NCI-H2107 treated with DMSO at 0.1 percent for 48 hours (cell line): ENCODE results near the gene TBC1D8.
"Not testable (repeated sequence)": the region's sequence is repeated elsewhere in the genome, so short reads cannot be mapped to it uniquely, and the experiment has no call there.

Experiments used
- DNase-seq: peaks from one replicate; lab custom pipeline; 2025; ENCODE audit not compliant: unreplicated experiment; lab: John Stamatoyannopoulos, UW

Gene TBC1D8

DNA sequence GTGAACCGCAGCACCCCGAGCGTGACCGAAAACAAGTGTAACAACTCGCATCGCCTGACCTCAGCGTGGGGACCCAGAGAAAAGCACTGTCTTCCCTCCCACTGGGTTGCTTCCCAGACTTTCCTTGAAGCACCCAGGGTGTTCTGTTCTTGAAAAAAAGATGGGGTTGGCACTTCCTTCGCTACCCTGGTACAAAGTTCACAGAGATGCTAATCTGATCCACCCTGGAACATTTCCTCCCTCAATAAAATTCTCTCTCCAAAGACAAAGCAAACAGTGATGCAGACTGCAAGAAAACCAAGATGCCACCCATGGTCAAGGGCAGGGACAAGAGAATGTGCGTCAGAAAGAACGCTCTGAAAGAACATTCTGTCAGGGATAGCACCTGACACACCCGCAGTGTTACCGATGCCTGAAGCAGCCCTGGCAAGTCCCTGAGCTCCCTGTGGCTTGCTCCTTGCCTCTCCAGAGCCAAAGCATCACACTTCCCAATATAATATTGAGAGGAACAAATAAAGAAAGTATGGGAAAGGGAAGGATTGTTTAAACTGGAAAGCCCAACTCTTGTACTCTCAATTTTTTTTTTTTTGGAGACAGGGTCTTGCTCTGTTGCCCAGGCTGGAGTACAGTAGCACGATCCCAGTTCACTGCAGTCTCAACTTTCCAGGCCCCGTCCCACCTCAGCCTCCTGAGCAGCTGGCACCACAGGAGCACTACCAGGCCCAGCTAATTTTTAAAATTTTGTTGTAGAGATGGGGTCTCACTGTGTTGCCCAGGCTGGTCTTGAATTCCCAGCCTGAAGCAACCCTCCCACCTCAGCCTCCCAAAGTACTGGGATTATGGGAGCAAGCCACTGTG, 70.7 kb downstream of the TBC1D8 start:
- no peak for DNase-seq

DNA sequence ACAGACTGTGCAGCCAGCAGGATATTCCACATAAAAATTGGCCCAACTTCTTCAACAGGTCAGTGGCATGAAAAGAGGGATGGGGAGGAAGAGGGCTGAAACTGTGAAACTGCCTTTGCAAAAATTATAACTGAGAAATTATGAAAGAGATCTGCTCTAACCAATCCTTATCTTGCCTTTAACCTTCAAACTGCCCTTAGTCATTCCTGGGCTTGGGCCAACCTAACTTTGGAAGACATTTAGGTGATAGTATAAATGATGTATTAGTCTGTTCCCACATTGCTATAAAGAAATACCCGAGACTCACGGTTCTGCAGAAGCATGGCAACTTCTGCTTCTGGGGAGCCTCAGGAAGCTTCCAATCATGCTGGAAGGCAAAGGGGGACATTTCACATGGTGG, 74.6 kb downstream of the TBC1D8 start:
- no peak for DNase-seq

DNA sequence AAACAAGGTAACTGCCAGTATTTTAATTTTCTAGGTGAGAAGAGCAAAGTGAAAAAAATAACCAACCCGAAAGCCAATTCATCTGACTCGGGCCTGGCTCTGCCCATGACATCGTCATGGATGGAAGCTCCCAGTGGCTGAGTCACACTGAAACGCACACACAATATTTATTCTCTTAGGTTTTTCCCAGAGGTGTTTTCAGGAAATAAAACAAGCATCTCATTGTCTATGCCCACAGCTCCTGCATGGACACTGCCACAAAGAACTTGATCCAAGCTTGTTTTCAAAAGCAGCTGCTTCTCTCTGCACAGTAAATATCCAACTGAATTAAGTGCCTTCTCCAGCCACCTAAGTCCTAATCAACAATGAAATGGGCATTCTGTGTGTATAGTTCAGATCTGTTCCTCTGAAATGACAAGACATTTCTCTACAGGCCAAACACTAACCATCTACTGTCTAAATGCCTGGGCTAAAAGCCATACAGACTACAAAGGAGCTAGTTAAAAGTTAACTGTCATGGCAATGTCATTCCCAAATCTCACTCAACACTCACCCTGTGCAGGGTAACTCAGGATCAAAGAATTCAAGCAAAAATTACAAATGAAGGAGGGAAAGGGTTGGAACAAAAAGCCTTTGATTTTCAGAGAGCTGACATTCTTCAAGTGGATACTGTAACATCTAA, 86.2 kb downstream of the TBC1D8 start:
- DNase-seq: peak; percentile 65

DNA sequence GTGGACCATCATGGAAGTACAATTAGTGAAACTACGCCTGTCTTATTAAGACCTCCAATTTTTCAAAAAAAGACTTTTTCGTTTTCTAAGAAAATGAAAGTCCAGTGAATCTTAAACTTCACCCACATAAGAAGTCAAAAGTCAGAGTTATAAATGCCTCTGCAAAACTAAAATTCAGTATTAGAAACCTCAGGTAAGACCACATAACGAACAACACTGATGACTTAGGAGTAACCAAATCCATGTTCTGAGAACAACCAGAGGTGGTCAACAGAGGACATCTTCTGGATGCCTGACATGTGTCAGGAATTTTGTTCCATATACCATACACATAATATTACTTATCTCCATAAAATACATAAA, 86.7 kb downstream of the TBC1D8 start:
- DNase-seq: no peak

DNA sequence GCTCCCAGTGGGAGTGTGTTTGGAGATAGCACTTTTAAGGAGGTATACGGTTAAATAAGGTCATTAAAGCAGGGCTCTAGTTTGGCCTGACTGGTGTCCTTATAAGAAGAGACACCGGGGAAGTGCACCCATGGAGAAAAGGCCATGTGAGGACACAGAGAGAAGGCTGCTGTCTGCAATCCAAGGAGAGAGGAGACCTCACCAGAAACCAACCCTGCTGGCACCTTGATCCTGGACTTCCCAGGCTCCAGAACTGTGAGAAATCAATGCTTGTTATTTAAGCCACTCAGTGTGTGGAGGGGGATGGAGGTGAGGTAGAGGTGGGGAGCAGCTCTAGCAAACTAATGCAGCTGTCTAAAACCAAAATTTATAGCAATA, 87.1 kb downstream of the TBC1D8 start:
- no peak for DNase-seq

DNA sequence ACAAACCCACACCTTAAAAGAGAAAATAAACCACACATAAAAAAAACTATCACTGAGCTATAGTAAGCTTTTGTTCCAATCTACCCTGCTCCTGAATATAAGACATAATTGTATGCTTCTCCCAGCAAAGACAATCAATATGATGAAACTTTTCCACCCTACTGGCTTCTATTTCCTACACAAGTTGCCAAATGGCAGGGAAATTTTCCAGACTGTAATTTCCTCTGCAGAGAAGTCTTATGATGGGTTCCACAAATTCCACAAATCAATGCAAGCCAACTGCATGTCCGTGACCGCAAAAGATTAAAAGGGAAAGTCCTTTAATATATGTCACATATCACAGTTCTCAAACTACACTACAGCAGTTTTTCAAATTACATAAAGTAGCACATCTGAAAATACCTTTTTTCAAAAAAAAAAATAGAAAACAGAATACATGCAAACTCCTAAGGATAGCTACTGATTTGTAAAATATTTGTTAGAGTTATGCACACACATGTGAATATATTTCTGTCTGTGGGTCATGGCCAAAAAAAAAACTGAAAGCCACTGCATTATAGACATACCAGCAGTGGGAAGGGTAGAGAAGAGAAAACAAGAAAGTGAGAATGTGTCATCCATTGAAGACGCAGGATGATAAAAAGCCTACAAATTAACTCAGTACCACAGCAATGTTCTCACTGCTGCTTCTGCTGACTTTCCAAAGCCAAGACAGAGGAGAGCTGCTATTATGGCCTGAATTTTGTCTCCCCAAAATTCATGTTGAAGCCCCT, 87.6 kb downstream of the TBC1D8 start:
- DNase-seq: no peak

DNA sequence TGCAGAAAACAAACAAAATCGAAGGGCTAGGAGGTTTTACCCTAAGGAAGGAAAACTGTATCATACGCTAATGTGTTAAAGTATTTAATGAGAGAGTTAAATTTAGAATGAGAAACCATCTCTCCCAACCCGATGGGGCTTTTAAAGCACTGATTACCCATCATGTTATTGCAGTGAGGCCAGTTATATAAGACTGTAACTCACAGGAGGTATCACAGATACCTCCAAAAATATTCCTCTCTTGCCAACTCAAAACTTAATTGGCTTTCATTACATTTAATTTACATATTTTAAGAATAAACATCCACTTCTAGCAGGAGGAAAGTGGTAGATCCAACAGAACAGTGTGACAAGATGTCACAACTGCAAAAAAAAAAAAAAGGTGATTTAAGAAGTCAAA, 92.8 kb downstream of the TBC1D8 start:
- no peak for DNase-seq

DNA sequence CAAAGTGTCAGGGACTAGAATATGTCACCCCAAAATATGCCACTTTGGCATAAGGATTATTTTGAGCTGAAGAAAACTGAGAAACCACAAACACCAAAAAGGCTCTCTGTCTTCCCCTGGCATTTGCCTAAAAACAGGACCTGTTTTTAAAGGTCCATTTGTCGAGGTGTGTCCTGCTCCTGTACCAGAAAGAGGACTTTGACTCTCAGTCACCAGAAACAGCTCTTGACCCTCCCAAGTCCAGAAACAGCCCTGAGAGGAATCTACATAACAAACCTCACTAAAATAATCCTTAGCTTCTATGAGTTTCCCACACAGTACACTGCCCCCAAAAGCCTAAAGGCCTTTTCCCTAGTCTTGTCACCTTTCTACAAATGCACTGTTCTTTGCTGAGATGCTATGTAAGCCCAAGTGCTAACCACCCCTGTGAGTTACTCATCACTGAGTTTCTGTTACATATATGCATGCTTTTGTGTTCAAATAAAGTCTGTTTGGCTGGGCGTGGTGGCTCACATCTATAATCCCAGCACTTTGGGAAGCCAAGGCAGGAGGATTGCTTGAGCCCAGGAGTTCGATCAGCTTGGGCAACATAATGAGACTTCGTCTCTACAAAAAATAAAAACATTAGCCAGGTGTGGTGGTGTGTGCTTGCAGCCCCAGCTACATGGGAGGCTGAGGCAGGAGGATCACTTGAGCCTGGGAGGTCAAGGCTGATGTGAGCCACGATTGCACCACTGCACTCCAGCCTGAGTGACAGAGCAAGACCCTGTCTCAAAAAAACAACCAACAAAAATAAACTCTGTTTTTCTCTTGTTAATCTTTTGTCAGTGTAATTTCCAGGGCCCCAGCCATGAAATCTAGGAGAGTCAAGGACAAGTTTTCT, 93.9 kb downstream of the TBC1D8 start:
- no peak for DNase-seq

DNA sequence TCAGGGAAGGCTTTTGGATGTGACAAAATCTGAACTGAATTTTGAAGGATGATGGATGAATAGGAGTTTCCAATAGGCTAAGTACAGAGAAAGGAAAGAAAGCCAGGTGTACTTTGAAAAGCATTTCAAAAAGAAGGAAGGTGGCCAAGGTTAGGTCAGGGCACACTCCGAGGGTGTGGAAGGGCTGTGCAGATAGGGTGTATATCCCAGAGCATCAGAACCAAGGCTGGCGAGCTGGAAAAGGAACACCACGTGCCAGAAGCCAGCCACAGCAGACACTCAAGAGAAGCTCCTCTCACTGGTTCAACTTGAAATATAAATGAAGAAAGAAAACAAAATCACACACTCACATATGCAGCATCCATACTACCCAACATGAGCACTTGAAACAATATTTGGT, 98.1 kb downstream of the TBC1D8 start:
- DNase-seq: no peak

DNA sequence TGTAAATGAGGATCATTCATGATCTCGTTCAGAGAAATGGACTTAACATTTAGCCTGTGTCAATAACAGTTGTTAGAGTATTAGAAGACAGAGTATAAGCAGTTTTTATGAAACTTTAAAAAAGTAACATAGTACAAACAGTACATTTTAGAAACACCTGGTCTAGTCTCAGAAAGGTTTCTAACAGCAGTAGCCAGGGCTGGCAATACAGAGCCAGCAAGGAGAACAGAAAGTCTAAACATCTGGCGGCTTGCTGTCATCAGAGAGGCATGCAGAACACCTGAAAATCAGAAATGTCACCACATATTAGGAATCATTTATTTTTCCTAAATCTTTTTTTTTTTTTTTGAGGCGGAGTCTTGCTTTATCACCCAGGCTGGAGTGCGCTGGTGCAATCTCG, 99.0 kb downstream of the TBC1D8 start:
- DNase-seq: no peak

DNA sequence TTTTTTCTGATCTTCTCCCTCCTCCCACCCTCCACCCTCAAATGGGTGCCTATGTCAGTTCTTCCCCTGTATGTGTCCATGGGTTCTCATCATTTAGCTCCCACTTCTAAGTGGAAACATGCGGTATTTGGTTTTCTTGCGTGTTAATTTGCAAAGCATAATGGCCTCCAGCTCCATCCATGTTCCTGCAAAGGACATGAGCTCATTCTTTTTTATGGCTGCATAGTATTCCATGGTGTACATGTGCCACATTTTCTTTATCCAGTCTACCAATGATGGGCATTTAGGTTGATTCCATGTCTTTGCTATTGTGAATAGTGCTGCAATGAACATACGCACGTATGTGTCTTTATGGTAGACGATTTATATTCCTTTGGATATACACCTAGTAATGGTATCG, 100.3 kb downstream of the TBC1D8 start:
- DNase-seq: not testable (repeated sequence)

DNA sequence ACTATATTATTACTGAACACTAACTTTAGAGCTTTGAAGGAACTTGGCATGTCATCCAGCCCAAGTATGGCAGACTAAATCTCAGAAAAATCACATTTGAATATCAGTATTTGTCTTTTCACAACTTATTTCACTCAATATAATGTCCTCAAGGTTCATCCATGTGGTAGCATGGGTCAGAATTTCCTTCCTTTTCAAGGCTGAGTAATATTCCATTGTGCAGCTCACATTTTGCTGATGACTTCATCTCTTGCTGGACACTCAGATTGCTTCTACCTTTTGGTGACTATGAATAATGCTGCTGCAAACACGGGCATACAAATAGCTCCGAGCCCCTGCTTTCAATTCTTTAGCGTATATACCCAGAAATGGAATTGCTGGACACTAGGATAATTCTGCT, 102.4 kb downstream of the TBC1D8 start:
- no peak for DNase-seq

DNA sequence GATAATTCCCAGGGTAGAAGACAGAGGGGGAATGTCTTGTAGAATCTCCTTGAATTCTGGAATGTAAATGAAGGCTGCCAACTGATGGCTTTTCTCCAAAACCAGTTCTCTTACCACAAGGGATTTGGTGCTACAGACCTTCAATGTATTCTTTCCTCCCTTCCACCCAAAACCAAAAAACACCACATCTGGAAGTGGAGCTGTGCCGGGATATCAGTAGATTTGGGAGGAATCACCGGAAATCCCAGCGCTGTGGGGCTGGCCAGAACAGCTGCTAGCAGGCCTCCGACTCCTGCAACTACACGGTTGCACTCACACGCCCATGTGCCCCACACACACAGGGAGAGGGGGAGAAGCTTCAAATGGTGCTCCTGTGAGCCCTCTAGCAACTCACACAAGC, 103.4 kb downstream of the TBC1D8 start:
- DNase-seq: no peak

DNA sequence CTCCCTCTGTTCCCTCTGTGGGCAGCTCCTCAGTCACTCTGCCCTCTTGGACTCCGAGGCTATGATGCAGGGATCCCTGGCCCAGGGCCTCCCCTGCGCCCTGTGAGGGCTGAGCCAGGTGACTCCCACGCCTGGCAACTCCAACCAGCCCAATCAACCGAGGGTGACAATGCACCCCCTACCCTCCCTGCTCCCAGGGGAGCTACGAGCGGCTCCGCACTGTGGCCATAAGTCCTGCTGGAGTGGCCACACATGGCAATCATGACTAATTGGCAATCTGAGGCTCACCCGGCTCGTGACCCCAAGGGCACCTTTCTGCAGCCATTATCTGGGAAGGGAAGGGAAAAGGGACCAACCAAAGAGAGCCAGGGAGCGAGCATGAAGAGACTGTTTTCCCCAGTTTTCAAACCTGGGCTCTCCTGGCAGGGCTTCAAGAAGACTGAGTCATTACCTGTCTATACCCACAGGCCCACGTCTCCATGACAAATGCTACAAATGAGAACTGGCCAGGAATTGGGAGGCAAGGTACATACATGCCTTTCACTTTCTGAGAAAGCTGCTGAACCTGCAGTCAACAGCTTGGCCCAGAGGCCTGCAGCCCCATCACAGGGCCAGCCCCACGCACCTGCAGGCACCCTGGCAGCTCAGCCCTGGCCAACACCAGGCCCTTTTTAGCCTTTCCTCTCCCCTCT, 104.0 kb downstream of the TBC1D8 start:
- DNase-seq: no peak

DNA sequence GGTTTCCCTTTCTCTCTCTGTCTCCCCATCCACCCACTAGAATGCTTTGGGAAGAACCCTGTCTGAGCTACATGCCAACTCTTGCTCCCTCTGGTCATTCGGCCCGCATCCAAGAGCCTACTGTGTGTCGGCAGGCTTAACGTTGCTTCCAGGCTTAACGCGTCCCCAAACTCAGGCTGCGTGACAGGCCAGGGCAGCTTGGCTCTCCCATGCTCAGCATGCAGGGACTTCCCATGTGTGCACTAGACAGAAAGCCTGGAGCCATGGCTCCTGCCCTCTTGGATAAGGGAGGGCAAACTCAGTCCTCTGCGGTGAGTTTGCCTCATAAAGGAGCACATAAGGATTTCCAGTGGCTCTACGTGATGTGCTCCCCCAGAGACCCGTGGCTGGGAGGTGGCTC, 105.9 kb downstream of the TBC1D8 start:
- no peak for DNase-seq

DNA sequence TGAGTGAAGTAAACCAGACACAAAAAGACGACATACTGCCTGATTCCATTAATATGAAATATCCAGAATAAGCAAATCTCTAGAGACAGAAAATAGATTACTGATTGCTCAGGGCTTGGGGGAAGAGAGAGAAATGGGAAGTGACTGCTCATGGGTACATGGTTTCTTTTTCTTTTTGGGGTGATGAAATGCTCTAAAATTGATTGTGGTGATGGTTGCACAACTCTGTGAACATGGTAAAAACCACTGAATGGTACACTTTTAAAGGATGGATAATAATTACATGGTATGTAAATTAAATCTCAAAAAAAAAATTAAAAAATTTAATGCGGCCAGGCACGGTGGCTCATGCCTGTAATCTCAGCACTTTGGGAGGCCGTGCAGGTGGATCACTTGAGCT, 109.8 kb downstream of the TBC1D8 start:
- no peak for DNase-seq

DNA sequence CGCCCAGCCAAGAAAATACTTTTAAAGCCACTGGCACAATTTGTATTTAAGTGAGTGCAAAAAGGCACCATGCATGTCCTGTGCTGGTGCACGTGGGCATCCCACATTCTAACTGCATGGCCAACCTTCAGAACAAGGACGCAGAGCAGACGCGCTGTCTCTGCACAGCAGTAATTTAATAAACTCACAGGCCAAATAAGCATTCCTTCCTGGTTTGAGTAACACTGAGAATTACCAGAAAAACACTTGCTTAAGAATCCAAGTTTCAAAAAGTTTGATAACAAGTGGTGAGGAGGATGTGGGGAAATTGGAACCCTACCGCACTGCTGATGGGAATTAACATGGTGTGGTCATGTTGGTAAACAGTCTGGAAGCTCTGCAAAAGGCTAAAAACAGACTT, 110.4 kb downstream of the TBC1D8 start:
- no peak for DNase-seq

DNA sequence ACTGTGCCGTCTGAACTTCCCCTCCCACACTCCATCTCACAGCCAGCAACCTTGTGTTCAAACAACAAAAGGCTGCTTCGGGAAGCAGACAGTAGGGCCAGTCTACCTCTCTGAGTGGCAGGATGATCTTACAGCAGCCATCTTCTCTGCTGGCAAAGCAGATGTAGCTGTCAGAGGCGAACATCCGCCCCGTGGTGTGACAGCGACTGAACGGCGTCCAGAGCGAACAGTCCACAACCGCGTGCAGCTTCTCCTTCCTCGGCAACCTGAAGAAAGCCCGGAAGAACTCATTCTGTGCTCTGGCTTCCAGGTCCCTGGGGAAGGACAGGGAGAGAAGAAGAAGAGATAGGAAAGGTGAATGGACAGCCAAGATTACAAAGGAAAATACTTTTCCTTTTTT, 111.1 kb downstream of the TBC1D8 start:
- no peak for DNase-seq

DNA sequence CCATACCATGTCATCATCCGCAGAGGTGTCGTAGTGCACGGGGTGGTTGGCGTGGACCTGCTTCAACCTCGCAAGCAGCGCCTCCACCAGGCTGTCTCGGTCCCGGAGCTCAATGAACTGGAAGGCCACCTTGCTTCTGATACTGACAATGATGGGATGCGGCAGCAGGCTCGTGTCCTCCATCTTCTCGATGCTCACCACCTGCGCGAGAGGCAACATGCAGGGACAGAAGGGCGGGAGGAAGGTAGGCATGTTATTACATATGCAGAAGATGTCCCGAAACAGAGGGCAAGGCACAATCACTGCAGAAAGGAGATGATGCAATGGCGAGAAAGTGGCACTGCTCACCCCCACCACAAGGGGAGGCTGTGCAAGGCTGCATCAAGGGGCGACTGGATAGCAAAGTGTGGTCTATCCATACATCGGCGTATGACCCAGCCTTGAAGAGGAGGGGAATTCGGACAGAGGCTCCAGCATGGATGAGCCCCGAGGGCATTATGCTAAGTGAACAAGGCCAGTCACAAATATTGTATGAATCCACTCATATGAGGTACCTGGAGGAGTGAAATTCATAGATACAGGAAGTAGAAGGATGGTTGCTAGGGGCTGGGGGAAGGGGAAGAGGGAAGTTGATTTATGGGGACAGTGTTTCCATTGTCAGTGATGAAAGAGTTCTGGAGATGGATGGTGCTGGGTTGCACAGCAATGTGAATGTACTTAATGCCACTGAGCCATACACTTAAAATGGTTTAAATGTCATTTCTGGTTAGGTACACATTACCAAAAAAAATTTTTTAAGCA, 112.5 kb downstream of the TBC1D8 start:
- DNase-seq: no peak
